A549 treated with GW870086 at 1 μM for 4 hours (cell line): ENCODE data around the gene ZNF883. TPM values are rescaled to one million over a fixed set of nuclear protein-coding genes. Genes with fewer than 3 reads are reported as not detected.

Experiments used
- total RNA-seq: library from RNA; stranded (reverse); fragments of 200-300 nt; extraction: Qiagen RNA extraction; gene quantifications from 5 replicates; pipeline ENCODE4 v1.2.3, GENCODE V29; 2022; ENCODE audit warnings: low read depth

ZNF883 gene
- total RNA-seq, result 0.70 to 0.94 TPM (median 0.86 TPM) in 5 replicates

DNA sequence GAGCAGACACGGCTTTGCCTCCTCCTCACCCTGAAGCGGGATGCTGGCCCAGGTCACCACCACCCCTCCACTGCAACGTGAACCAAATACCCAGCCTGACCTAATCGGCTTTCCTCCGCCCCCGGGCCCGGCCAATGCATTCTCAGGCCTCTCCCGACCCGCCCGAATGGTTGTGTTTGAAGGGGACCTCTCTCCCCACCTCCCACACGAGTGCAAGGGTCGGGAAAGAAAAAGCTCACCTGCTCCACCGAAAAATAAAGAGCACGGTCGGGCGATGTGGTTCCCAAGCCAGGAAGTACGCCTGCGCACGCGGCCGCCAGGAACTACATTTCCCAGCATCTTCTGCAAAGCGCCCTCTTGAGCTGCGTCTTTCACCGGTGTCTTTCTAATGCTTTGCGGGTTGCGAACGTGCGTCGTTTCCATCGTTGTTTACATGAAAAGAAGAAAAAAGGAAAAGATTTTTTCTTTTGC lies at the start of gene ZNF883:
TSS of gene ZNF883 (minus strand) at position 282 of the 471 bp plus-strand sequence.

GRCh38 chr9:113056191-113057106 lies 44.5 kb upstream of the ZNF883 start, which contains the start of gene ZFP37:
ZFP37 (minus strand) TSS chr9:113056724; CDS start chr9:113056688, 36 bp downstream.

Other genes starting within 250 kb of the ZNF883 start
- gene SLC46A2, start 121.3 kb downstream of the ZNF883 start, total RNA-seq, result not detected in 5 replicates
- gene ZFP37, start 44.5 kb upstream of the ZNF883 start, total RNA-seq, result 1.3 to 2.5 TPM (median 2.0 TPM) in 5 replicates
- gene SLC31A2, start 138.8 kb upstream of the ZNF883 start, total RNA-seq, result 6.4 to 8.4 TPM (median 7.6 TPM) in 5 replicates
- gene FKBP15, start 209.1 kb upstream of the ZNF883 start, total RNA-seq, result 16.0 to 19.2 TPM (median 16.5 TPM) in 5 replicates
- 18.8 to 21.9 TPM (median 20.6 TPM) in 5 replicates for gene SLC31A1, start 209.4 kb upstream of the ZNF883 start, total RNA-seq